Amygdala (tissue), 56 donors: ENCODE results near the gene KMT2D.
"Not testable (repeated sequence)": the region's sequence is repeated elsewhere in the genome, so short reads cannot be mapped to it uniquely, and the experiment has no call there.

Experiments used
- DNase-seq, 56 donors: peaks; one replicate each; lab custom pipeline; 2025; lab: John Stamatoyannopoulos, UW

KMT2D gene

DNA sequence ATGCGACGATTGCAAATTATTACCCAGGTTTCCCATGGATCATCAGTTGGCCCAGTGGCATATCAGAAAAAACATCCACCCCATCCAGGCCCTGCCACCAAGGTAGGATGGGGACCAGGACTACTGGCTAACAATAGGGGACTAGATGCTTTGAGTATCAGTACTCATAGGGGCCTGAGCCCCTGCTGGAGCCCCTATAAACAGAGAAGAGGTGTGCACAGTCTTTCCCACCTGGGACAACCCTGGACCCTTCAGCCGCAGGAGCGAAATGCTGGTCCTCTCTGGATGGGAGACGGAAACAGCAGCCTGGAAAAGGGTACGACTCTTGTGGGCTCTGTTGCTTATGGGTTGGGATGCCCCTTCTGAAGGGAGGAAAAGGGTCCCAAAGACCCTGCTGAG, 28.3 kb upstream of the KMT2D start:
- DNase-seq, result no peak

DNA sequence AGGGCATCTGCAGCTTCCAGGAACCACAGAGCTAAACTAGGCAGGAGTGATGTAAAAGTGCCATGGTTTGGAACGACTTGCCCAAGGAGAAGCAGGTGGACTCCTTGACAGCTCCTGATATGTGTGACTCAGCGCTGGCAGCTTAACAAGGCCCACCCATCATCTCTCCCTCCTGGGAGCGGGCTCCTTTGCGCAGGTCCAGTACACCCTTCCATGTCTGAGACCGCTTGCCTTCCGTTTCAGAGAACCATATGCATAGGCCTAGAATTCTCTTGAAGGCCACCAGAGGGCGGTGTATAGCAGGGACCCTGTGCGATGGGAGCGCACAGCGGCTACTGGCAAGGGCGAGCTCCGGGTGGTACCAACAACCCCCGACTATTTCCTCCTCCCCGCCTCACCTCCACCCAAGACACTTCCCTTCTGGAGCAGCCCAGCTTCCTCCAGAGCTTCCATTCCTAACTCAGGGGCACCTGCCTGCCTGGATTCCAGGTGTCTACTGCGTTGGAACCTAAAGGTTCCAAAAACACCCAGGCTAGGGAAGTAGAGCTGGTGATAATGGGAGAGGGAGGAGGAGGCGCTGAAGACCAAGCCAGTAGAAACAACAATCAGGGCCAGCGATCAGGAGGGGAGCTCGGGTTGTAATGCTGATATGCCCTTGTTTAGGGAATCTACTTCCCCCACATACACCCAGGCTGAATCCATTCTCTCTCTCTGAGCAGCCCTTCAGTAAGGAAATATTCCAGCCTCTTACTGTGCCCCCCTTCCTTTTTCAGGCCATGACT, 27.7 kb upstream of the KMT2D start:
- peak in 54 of 56 donors; percentile 20 to 87 (median 68) for DNase-seq

DNA sequence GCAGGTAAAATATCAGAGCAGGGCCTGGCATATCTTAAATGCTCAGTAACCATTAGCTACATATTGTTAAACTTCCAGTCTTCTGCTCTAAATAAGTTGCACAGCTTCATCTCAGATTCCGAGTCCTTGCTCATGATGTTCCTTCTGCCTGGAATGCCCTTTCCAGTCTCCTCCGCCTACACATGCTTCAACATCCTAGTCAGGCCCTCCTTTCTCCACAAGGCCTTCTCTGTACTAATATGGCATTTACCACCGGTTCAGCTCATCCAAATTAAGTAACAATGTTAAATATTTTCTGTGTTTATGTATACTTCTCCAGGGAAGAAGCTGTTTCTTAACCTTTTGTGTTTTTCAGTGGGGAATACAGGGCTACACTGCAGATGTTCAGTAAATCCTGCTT, 25.5 kb upstream of the KMT2D start:
- DNase-seq, result no peak

- no peak for DNase-seq
Observed at GRCh38 chr12:49084438-49084837, 23.8 kb upstream of the KMT2D start.

DNA sequence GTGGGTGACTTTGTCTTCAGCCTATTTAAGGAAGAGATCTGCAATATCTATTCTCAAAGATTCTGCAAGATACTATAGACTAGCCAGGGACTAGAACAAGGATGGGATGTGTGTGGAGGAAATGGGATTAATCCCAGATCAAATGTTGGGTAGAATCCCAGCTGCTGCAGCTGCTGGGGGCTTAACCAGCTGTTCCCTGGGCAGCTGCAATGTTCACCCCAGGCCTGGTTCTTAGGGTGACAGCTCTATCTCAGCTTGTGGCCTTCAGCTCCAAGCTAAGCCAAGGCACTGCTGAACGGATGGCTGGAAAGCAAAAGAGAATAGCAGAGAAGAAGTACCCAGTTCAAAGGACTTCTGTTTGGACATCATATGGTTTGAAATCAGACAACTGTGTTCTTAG, 19.2 kb upstream of the KMT2D start:
- DNase-seq, result no peak

DNA sequence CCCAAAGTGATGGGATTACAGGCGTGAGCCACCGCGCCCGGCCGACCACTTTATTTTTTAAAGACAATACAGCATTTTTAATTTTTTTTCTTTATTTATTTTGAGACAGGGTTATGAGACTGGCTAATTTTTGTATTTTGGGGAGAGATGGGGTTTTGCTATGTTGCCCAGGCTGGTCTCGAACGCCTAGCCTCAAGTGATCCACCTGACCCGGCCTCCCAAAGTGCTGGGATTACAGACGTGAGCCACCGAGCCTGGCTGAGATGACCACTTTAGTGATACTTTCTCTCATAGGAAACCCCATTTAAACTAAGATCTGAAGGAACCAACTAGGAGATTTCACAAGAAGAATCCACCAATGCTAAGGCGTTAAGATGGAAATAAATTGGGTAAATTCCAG, 10.4 kb upstream of the KMT2D start:
- DNase-seq, result no peak

GRCh38 chr12:49069507-49070346, 9.1 kb upstream of the KMT2D start, which contains the start of gene RHEBL1:
Gene RHEBL1 (minus strand): TSS chr12:49069979. CDS start chr12:49069785, 194 bp downstream.
- peak in 55 of 56 donors; percentile 71 to 99 (median 94) for DNase-seq

- DNase-seq, result no peak
Observed at GRCh38 chr12:49068879-49069506, 8.4 kb upstream of the KMT2D start.

DNA sequence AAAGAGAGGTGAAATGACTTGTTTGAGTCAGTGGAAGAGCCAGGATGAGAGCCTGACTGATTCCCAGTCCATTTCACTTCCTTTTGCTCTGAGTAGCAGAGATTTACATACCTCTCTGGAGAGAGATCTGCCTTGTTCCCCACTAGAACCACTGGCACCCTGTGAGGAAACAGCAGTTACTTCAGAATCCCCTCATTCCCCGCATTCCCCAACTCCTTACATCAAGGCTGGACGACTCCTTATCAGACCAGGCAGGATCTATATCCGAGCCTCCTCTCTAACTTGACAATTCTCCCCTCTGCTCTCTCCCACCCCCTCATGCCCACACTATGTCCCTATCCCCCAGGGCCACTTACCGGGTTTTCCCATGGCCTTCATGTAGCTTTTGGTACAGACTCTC, 5.5 kb upstream of the KMT2D start:
- DNase-seq, result no peak

GRCh38 chr12:49064767-49065152, 4.2 kb upstream of the KMT2D start:
- DNase-seq, result no peak

DNA sequence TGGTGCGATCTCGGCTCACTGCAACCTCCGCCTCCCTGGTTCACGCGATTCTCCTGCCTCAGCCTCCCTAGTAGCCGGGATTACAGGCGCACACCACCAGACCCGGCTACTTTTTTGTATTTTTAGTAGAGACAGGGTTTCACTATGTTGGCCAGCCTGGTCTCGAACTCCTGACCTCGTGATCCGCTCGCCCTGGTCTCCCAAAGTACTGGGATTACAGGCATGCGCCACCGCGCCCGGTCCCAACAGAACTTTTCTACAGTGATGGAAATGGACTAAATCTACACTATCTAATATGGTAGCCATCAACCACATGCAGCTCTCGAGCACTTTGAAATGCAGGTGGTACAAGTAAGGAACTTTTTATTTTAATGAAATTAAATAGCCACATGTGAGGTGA, 1.3 kb upstream of the KMT2D start:
- not testable (repeated sequence) for DNase-seq

DNA sequence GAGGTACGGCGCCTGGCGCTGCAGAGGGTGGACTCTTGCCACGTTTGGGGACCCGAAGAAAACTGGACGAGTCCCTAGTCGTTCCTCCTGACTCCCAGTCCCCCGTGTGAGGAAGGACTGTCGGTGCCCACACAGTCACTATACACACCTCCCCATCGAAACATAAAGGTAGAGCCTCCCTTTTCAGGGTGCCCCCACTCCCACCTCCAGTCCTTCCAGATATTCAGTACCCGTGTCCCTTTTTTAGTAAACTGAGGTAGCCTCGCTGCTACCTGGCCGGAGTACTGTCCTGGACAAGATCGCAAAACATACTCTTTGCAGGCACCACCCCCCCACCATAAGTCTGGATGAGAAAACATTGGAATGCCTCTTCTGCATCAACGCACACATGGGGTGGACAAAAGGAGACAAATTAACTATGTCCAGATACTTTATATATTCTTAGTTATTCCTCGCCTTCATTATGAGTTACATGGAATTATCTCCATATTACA, 610 bp upstream of the KMT2D start:
- no peak for DNase-seq

GRCh38 chr12:49059299-49060171, 1.1 kb downstream of the KMT2D start:
- peak in 2 of 56 donors; percentile 32 to 43 for DNase-seq

GRCh38 chr12:49059045-49059298, 1.6 kb downstream of the KMT2D start:
- no peak for DNase-seq

- DNase-seq, result no peak
Observed at GRCh38 chr12:49058366-49059044, 2.1 kb downstream of the KMT2D start.

DNA sequence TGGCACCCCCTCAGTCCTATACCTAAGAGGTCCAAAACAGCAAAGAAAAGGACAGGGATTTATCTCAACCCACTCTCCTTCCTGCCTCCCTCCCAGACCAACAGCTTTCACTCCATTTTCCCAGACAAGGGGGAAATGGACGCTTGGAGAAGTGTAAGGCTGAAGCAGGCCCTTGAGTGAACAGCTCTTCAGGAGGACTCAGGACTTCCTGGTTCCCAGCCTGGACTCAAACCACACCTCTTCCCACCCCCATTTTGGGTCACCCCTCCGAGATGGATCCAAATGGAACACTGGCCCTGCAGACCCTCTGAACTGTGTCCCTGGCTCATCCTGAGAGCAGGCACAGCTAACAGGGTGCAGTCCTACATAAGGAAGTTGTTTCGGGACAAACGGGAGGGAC, 2.7 kb downstream of the KMT2D start:
- no peak for DNase-seq

- DNase-seq, result peak in 30 of 56 donors; percentile 5 to 79 (median 30)
Observed at GRCh38 chr12:49055978-49056754, 4.4 kb downstream of the KMT2D start.

DNA sequence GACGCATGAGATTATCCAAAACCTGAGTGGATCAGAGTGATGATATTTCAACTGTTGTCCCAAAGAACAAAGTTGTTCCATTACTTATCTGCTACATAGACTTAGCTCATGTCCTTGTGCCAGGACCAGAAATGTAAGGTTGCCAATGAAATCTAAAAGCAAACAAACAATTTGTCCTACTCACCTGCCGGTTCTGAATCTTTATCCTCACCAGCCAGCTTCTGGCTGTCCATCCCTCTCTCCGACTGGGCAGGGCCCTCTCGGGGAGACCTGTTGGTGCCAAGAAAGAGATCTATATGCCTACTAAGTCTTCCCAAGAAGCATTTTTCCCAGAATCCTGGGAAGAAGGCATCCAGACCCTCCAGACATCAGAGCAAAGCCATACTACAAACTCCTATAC, 5.5 kb downstream of the KMT2D start:
- no peak for DNase-seq

- DNase-seq, result no peak
Observed at GRCh38 chr12:49054524-49054923, 6.1 kb downstream of the KMT2D start.
